Mesenchymal stem cell (in vitro differentiated cells and primary cell): ENCODE data around the gene TMEM14A.
A peak's percentile ranks its signal among the peaks of the same experiment; 100 is the strongest.

Experiments
- DNase-seq: peaks from one replicate; pipeline ENCODE4 v3.0.0-alpha.2; 2013
- H2AFZ ChIP-seq: one replicate; pipeline ENCODE4 v1.6.1; 2013; ENCODE audit warnings: low read depth, mild to moderate bottlenecking, control low read depth, inconsistent platforms, low read length, moderate library complexity
- H2AK5ac ChIP-seq: 2 replicates; pipeline ENCODE4 v1.6.1; 2013; ENCODE audit warnings: low read length, moderate library complexity, mild to moderate bottlenecking, inconsistent platforms; ENCODE audit not compliant: severe bottlenecking
- H2BK120ac ChIP-seq: one replicate; pipeline ENCODE4 v1.6.1; 2013; ENCODE audit warnings: low read depth, mild to moderate bottlenecking, inconsistent platforms, low read length, moderate library complexity
- H2BK12ac ChIP-seq, 2 experiments: one replicate each; pipeline ENCODE4 v1.6.1; 2013; ENCODE audit warnings: inconsistent platforms in 2 of 2, low read length in 2 of 2, mild to moderate bottlenecking in 2 of 2, moderate library complexity in 2 of 2, control low read depth in 1 of 2
- H2BK15ac ChIP-seq: one replicate; pipeline ENCODE4 v1.6.1; 2013; ENCODE audit warnings: mild to moderate bottlenecking, low read depth, inconsistent platforms; ENCODE audit not compliant: poor library complexity, severe bottlenecking
- H2BK5ac ChIP-seq: 2 replicates; pipeline ENCODE4 v1.6.1; 2013; ENCODE audit warnings: low read depth, mild to moderate bottlenecking, low read length, control low read depth, inconsistent platforms; ENCODE audit not compliant: poor library complexity, severe bottlenecking
- H3K14ac ChIP-seq, 2 experiments: one replicate each; pipeline ENCODE4 v1.6.1; 2013; ENCODE audit warnings: inconsistent platforms in 2 of 2, low read length in 2 of 2, control low read depth in 1 of 2, mild to moderate bottlenecking in 1 of 2, moderate library complexity in 1 of 2
- H3K18ac ChIP-seq, 2 experiments: one replicate each; pipeline ENCODE4 v1.6.1; 2013; ENCODE audit warnings: inconsistent platforms in 2 of 2, low read length in 2 of 2, control low read depth in 1 of 2, low read depth in 1 of 2, mild to moderate bottlenecking in 1 of 2
- H3K23ac ChIP-seq, 2 experiments: one replicate each; pipeline ENCODE4 v1.6.1; 2013; ENCODE audit warnings: inconsistent platforms in 2 of 2, low read length in 2 of 2, mild to moderate bottlenecking in 2 of 2, moderate library complexity in 2 of 2, control low read depth in 1 of 2
- H3K27ac ChIP-seq: 2 replicates; pipeline ENCODE4 v1.5.1; 2013; ENCODE audit warnings: mild to moderate bottlenecking, moderate library complexity, low read length, control low read depth, inconsistent platforms; ENCODE audit not compliant: poor library complexity, severe bottlenecking
- H3K27me3 ChIP-seq, 2 experiments: 2 replicates each; pipeline versions ENCODE4 v1.6.1 to v1.7.0; 2013; ENCODE audit warnings: low read length in 2 of 2, mild to moderate bottlenecking in 2 of 2, moderate library complexity in 2 of 2, control low read depth in 1 of 2, inconsistent platforms in 1 of 2; ENCODE audit not compliant: control insufficient read depth in 1 of 2, insufficient read depth in 1 of 2
- H3K36me3 ChIP-seq, 2 experiments: 2 replicates each; pipeline versions ENCODE4 v1.6.1 to v1.7.0; 2013; ENCODE audit warnings: low read length in 2 of 2, control low read depth in 1 of 2, inconsistent platforms in 1 of 2, low read depth in 1 of 2, mild to moderate bottlenecking in 1 of 2; ENCODE audit not compliant: insufficient read depth in 2 of 2, control insufficient read depth in 1 of 2
- H3K4ac ChIP-seq, 2 experiments: one replicate each; pipeline ENCODE4 v1.6.1; 2013; ENCODE audit warnings: inconsistent platforms in 2 of 2, low read length in 2 of 2, mild to moderate bottlenecking in 2 of 2, moderate library complexity in 2 of 2, control low read depth in 1 of 2, low read depth in 1 of 2
- H3K4me1 ChIP-seq: 2 replicates; pipeline ENCODE4 v1.6.1; 2013; ENCODE audit warnings: low read depth, low read length, control low read depth; ENCODE audit not compliant: control insufficient read depth, insufficient read depth
- H3K4me2 ChIP-seq: 2 replicates; pipeline ENCODE4 v1.6.1; 2013; ENCODE audit warnings: low read length, mild to moderate bottlenecking, inconsistent platforms; ENCODE audit not compliant: poor library complexity, severe bottlenecking
- H3K4me3 ChIP-seq, 2 experiments: 2 replicates each; pipeline versions ENCODE4 v1.5.1 to v1.7.0; 2013; ENCODE audit warnings: low read length in 2 of 2, mild to moderate bottlenecking in 2 of 2, control low read depth in 1 of 2, low read depth in 1 of 2; ENCODE audit not compliant: insufficient read depth in 1 of 2
- H3K79me1 ChIP-seq: replicated peaks from 2 replicates; pipeline ENCODE4 v1.6.1; 2013; ENCODE audit warnings: mild to moderate bottlenecking, control low read depth, low read length, inconsistent platforms; ENCODE audit not compliant: poor library complexity, severe bottlenecking
- H3K9ac ChIP-seq: 2 replicates; pipeline ENCODE4 v1.7.0; 2013; ENCODE audit warnings: mild to moderate bottlenecking, low read length, moderate library complexity
- H3K9me3 ChIP-seq: 2 replicates; pipeline ENCODE4 v1.7.0; 2013; ENCODE audit warnings: mild to moderate bottlenecking, low read length; ENCODE audit not compliant: control insufficient read depth
- H4K8ac ChIP-seq: one replicate; pipeline ENCODE4 v1.6.1; 2013; ENCODE audit warnings: inconsistent platforms, mild to moderate bottlenecking, low read length, moderate library complexity
- H4K91ac ChIP-seq: one replicate; pipeline ENCODE4 v1.6.1; 2013; ENCODE audit warnings: mild to moderate bottlenecking, low read length, inconsistent platforms
- WGBS: methylation state at CpG from one replicate; pipeline ENCODE4 v1.1.7; 2013; ENCODE audit warnings: mixed read lengths; 5-methylcytosine and 5-hydroxymethylcytosine counted together

TMEM14A gene

DNA sequence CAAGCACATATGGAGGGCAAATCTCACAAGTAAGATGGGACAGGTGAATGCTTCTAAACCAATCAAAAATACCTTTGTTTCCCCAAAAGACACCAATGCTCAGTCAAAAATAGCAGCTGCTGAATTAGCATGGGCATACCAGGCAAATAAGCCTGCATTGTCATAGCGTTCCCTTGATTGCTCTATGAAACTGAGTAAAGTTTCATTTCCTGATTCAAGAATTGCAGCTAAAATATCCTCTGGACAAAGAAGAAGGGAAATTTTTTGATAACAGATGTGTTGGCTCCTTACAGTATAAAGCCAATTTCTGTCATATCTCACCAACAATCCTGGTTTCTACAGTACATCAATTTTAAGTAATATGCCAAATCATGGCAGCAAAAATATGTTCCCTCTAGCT, 3.3 kb upstream of the TMEM14A start:
- Histone ChIP-seq H3K79me1 (peaks cover 36% of the 10 kb centered on the region), H2BK120ac (no peak overlapping the region), H3K27me3 (no peaks in the 10 kb centered on the region), H3K9me3 (no peaks in the 10 kb centered on the region), H2BK5ac (no peak overlapping the region), H3K14ac (no peak overlapping the region), H3K4ac (no peak overlapping the region), H3K4me2 (no peak overlapping the region), H2BK12ac (no peak overlapping the region), H3K9ac (no peak overlapping the region), H3K36me3 (peaks cover 0 to 22% of the 10 kb centered on the region in 2 experiments), H4K8ac (no peak overlapping the region), H3K4me3 (no peak overlapping the region), H3K27ac (no peak overlapping the region), H2AK5ac (no peak overlapping the region), H3K4me1 (peaks cover 20% of the 10 kb centered on the region), H2AFZ (no peak overlapping the region), H3K23ac (no peak overlapping the region), H3K18ac (no peak overlapping the region), H4K91ac (no peak overlapping the region), H2BK15ac (no peak overlapping the region)
- WGBS = no CpG with 5 or more reads among the region's 1 CpG
- no peak for DNase-seq

DNA sequence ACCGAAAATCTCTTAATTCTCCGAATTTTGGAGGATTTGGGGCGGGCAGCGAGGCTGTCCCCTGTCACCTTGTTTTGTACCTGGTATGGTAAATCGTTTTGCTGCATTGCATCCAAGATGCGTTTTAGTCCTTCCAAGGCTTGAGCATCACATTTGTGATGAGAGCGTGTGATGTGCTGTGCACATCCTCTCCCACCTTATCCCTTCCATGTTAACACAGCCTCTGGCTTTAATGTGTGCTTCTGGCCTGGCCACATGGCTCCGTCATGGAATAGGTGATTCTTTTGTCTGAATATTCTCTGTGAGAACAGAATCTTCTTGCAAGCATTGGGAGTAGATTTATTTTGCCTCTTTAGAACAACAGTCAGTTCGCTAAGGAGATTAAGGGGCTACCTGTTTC, 763 bp downstream of the TMEM14A start:
- Histone ChIP-seq H3K18ac (no peak overlapping the region), H3K14ac (no peak overlapping the region), H3K4me1 (peaks cover 17% of the 10 kb centered on the region), H3K27me3 (no peaks in the 10 kb centered on the region), H4K8ac (no peak overlapping the region), H3K9me3 (no peaks in the 10 kb centered on the region), H4K91ac (no peak overlapping the region), H3K79me1 (peaks cover 38% of the 10 kb centered on the region), H2BK5ac (no peak overlapping the region), H3K23ac (peak overlapping the region in 1 of 2 experiments; percentile 14), H3K36me3 (peaks cover 0 to 29% of the 10 kb centered on the region in 2 experiments), H2BK120ac (no peak overlapping the region), H3K4me3 (peak overlapping the region in 1 of 2 experiments; percentile 91), H3K4me2 (peak overlapping the region; percentile 94), H2BK15ac (no peak overlapping the region), H2BK12ac (no peak overlapping the region), H2AK5ac (no peak overlapping the region), H3K9ac (peak overlapping the region; percentile 87), H2AFZ (no peak overlapping the region), H3K4ac (no peak overlapping the region), H3K27ac (no peak overlapping the region)
- no peak for DNase-seq
- 87% methylated on average over 8 of the region's 9 CpGs for WGBS

DNA sequence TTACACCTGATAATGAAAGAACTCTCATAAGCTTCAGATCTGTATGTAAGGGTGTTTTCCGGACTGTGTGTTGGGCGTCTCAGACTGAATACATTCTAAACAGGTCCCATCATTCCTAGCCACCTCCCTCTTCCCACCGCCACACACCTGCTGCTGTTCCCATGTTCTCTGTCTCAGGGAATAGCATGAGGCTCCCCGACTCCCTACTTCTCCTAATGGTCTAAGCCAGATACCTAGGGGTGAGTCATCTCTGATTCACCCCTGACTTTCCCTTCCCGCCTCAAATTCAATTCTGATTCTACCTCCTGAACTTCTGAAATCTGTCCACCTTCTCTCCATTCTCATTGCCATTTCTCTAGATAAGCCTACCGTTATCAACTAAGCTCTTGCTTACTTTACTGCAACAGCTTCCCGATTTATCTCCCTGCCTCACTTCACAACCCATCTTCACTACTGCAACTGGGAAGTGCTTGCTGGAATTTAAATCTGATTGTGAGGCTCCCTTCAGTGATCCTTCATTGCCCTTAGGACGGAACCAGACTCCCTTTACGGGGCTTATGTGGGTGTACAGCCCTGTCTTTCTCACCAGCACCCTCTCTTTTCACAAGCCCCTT, 1.6 kb downstream of the TMEM14A start:
- Histone ChIP-seq H3K9me3 (no peaks in the 10 kb centered on the region), H3K9ac (no peak overlapping the region), H4K8ac (no peak overlapping the region), H4K91ac (no peak overlapping the region), H3K18ac (no peak overlapping the region), H3K4me1 (peaks cover 17% of the 10 kb centered on the region), H3K27ac (no peak overlapping the region), H3K79me1 (peaks cover 34% of the 10 kb centered on the region), H2AK5ac (no peak overlapping the region), H2BK5ac (no peak overlapping the region), H3K4ac (no peak overlapping the region), H3K4me2 (no peak overlapping the region), H2BK120ac (no peak overlapping the region), H3K27me3 (no peaks in the 10 kb centered on the region), H3K14ac (no peak overlapping the region), H2AFZ (peak overlapping the region; percentile 53), H2BK12ac (no peak overlapping the region), H2BK15ac (no peak overlapping the region), H3K4me3 (no peak overlapping the region), H3K36me3 (peaks cover 0 to 28% of the 10 kb centered on the region in 2 experiments), H3K23ac (no peak overlapping the region)
- 81% methylated on average over 9 of the region's 9 CpGs for WGBS
- DNase-seq = no peak

DNA sequence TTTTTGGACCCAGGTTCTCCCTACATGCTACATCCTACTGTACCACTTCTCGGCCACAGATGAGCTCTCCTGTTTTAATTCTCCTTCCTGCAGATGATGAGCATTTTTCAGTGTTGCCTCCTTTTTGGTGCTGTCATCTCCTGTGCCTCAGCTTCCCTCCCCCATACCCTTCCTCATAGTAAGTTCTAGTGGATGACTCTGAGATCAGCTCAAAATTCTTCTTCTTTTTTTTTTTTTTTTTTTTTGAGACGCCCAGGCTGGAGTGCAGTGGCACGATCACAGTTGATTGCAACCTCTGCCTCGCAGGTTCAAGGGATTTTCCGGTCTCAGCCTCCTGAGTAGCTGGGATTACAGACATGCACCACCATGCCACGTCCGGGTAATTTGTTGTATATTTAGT, 3.8 kb downstream of the TMEM14A start:
- Histone ChIP-seq H3K4me3 (no peak overlapping the region), H2AFZ (no peak overlapping the region), H2AK5ac (no peak overlapping the region), H3K79me1 (peaks cover 41% of the 10 kb centered on the region), H3K27me3 (no peaks in the 10 kb centered on the region), H3K4me1 (peaks cover 17% of the 10 kb centered on the region), H3K36me3 (peaks cover 7 to 29% of the 10 kb centered on the region in 2 experiments), H3K18ac (no peak overlapping the region), H3K27ac (no peak overlapping the region), H3K23ac (no peak overlapping the region), H3K4ac (no peak overlapping the region), H3K9me3 (no peaks in the 10 kb centered on the region), H2BK120ac (no peak overlapping the region), H2BK5ac (no peak overlapping the region), H4K8ac (no peak overlapping the region), H3K4me2 (no peak overlapping the region), H2BK15ac (no peak overlapping the region), H2BK12ac (no peak overlapping the region), H3K9ac (no peak overlapping the region), H4K91ac (no peak overlapping the region), H3K14ac (no peak overlapping the region)
- 90% methylated on average over 7 of the region's 7 CpGs for WGBS
- no peak for DNase-seq
